ENCODE measurements around the gene SACS.
"Not testable (repeated sequence)": the region's sequence is repeated elsewhere in the genome, so short reads cannot be mapped to it uniquely, and the experiment has no call there.

The SACS gene

DNA sequence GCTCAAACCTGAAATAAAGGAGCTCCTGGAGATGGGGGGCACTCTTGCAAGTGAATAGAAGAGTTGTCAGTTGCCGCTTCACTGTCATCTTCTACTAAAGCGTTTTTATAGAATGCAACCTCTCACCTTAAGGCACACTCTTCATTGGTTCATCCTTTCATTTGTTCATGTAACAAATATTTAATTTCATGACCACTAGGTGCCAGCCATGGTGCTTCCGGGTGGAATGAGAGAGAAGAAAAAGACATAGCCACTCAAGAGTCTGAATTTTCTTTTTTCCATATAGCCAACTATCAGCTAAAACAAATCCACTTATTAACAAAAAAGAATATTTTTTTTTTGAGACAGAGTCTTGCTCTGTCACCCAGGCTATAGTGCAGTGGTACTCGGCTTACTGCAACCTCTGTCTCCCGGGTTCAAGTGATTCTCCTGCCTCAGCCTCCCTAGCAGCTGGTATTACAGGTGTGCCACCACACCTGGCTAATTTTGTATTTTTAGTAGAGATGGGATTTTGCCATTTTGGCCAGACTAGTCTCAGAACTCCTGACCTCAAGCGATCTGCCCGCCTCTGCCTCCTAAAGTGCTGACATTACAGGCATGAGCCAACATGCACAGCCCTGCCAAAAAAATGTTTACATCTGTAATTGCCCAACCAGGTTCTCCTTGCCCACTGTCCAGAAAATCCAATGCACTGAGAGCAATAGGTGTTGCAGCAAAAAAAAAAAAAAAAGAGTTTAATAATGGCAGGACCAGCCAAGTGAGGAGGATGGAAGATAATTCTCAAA, 22.1 kb upstream of the SACS start:
- in situ Hi-C loops (cut with MboI; ENCODE audit: low sequenced_read_pairs): no loop called here

DNA sequence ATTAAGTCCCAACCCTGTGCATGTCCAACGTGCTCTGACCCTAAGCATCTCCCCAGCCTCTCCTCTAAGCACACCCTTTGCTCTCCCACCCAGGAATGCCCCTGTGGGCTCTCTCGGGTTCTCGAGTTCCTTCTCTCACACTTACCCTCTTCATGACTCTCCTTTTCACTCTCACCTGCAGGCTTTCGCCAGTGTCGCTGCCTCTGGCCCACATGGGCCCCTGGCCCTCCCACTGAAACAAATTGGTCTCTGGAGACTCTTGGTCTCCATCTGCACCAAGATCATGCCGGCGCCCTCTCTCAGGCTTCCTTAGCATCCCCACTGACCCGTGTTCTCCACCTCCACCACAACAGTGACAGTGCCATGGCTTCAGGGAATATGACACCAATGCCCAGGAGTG, 19.6 kb upstream of the SACS start:
- in situ Hi-C loops (cut with MboI; ENCODE audit: low sequenced_read_pairs): no loop called here

DNA sequence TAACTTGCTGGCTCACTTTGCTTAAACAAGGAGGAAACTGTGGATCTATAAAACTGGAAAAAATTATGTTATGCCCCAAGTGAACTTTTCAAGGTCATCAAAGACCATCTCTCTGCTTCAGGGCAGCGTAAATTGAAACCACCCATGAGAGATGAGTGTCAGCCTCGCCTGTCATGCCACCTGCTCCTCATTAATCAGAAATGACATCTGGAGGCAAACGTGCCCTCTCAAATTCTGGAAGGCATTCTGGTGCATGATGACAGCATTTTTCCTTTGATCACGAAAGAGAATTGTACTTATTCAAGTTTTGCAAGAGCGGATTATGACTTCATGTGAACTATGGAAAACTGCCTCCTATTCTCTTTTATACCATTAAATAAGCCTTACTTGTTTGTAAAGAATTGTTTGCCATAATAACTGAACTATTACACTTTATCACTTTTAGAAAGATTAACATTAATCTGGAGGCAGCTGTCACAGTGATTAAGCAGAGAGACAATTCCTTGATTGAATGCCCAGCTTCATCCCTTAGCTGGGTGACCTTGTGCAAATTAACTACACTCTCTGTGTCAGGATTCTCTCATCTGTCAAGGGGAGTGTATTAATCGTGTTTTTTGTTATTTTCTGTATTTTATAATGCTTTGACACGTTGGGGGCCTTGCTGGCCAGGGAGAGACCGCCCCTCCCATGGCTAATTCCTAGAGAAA, 17.0 kb upstream of the SACS start:
- in situ Hi-C loops (cut with MboI; ENCODE audit: low sequenced_read_pairs): no loop called here

DNA sequence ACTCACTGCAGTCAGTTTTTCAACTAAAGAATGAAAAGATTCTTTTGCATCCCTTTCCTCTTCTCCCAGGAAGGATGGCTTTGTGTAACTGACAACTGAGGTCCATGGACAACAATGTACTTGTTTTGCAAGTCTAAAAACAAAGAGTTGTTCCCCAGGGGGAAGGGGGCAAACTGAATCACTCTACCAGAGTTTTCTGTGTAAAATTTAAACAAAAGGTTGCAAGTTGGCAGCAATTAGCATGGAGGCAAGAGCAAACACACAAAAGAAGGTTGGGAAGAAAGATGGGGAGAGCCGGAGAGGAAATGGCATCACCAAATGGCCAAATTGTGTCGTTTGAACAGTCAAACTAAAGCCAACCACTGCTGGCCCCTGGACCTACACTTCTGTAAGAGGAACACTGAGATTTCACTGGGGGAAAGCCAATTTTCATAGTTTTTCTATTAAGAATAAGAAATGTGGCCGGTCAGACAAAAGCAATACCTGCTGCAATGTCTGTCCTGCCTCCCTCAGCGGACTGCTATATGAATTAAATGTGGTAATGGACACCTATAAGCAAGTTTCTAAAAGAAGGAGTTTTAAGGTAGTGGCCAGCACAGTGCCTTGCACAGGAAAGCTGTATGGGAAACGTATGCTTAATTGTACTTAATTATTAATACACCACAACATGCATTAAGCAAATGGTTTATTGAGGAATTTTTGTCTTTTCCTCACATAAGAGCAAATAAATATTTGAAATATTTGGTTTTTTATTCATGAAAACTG, 16.1 kb upstream of the SACS start:
- in situ Hi-C loops (cut with MboI; ENCODE audit: low sequenced_read_pairs): no loop called here

DNA sequence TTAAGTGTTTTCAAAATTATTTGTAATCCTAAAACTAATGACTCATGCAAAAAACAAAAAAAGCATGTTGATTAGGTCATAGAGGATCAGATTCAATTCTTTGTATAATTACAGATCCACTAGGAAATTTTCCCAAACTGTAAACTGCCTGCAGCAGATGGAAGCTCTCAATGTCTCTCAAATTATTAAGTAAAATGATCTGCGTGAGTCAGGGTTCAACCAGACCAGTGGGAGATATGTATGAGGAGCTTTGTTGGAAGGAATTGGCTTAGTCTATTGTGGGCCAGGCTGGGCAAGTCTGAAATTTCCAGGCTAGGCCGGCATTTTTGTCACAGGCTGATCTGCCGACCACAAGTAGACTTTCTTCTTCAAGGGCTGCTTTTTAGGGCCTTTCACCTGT, 14.4 kb upstream of the SACS start:
- in situ Hi-C loops (cut with MboI; ENCODE audit: low sequenced_read_pairs): no loop called here

DNA sequence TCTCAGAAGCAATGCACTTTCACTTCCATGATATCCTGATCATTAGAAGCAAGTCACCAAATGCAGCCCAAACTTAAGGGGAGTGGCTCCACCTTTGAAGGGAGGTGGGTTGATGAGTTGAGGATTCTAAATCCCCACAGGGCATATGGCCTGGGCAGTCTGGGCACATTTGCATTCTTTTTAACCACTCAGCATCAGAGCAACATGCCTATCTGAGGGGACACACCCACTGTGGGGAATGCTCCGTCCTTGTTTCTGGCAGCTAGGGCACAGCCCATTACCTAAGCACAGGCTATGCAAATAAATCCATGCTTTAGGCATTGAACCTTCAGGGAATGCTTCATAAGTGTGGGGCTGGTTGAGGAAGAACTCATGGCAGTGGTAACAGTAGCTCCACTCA, 12.3 kb upstream of the SACS start:
- in situ Hi-C loops (cut with MboI; ENCODE audit: low sequenced_read_pairs): no loop called here

DNA sequence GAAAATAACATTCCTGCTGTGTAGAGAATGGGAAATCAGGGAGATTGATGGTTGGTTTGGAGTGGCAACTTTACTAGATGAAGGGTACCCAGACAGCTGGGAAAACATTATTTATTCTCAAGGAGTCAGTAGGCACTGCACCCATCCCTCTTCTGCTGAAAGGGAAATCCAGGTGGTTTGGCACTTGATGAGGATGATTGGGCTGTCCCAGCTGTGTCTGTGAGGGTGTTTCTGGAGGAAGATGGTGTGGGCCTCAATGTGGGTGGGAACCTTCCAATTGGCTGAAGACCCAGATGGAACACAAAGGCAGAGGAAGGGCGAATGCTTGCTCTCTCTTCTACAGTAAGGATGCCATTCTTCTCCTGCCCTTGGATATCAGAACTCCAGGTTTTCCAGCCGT, 10.4 kb upstream of the SACS start:
- in situ Hi-C loops (cut with MboI; ENCODE audit: low sequenced_read_pairs): no loop called here

DNA sequence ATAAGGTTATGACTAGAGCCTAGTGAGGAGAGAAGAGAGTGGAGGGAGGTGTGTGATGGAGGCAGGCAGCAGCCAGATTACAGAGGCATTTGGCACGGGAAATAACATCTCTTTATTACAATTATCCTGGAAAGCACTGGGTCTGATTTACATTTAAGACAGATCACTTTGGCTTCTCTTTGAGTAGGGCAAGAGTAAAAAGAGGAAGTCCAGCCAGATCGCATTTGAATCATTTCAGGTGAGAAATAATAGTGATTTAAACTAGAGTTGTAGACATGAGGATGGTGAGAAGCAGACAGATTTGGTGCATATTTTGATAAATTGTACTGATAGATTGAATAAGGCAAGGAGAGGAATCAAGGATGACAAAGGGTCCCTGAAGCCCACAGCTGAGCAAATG, 9.6 kb upstream of the SACS start:
- in situ Hi-C loops (cut with MboI; ENCODE audit: low sequenced_read_pairs): no loop called here

DNA sequence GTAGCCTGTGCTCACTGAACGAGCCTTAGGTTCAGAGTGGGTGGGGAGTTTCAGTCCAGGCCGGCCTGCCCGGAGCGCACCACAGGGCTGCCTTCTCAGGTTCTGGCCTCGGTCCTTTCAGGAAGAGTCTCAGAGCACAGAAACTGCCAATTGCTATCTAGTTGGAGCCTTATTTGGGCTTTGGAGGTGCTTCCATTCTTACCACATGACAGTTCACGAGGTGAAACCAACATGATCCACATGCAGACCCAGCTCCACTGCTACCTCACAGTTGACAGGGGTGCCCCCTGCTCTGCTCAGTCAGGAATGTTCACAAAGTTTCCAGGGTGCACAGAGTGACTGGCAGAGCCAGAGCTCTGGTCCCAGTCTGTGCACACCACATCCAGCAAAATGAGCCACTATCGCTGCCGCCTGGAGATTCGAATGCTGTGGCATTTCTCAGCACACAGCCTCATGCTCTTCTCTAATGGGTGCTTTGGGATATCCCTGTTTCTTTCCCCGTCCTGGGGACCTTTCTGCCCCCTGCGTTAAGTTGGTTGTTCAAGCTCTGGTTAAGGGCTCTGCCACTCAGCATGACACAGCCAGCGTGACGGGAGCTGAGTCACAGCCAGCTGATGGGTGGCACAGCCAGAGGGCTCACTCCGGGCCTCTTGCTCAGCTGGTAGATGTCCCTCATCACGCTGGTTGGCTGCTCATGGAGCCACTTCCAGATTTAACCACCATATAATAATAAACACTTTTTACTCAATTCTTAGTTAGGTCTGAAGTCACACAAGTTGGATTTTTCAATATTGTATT, 7.5 kb upstream of the SACS start:
- in situ Hi-C loops (cut with MboI; ENCODE audit: low sequenced_read_pairs): no loop called here

DNA sequence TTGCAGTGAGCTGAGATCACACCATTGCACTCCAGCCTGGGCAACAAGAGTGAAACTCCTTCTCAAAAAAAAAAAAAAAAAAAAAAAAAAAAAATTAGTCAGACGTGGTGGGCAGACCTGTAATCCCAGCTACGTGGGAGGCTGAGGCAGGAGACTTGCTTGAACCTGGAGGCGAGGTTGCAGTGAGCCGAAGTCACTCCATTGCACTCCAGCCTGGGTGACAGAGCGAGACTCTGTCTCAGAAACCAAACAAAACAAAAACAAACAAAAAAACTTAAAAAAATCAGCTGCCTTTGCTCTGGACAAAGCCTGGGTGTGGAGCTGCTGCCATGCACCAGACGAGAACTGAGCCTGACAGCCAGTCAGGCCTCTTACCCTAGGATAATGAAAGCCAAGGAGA, 6.8 kb upstream of the SACS start:
- in situ Hi-C loops (cut with MboI; ENCODE audit: low sequenced_read_pairs): not testable (repeated sequence)

DNA sequence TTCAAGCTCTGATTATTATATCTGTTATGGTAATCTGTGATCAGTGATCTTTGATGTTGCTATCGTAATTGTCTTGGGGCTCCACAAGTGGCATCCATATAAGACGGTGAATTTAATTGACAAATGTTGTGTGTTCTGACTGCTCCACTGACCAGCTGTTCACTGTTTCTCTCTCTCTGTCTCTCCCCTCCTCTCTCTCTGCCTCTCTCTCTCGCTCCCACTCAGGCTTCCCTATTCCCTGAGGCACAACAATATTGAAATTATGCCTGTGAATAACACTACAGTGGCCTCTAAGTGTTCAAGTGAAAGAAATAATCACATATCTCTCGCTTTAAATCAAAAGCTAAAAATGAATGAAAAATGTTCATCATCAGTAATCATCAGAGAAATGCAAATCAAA, 4.4 kb upstream of the SACS start:
- in situ Hi-C loops (cut with MboI; ENCODE audit: low sequenced_read_pairs): no loop called here

DNA sequence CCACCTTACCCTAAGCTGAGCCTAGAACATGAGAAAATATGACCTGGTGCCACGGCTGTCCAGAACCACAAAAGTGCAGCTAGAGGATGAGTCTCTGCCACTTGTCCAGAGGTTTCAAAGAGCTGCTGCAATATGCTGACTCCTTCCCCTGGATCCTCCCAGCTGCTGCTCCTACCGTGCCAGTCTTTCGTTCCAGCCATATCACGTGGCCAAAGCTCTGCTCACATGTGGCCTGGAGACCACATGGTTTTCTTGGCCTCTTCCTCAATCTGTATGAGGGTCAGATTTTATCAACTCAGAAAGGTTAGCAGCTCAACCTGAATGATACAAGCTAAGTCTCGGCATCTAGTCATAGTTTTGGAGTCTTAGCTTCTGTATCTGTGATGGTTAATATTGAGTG, 3.2 kb upstream of the SACS start:
- in situ Hi-C loops (cut with MboI; ENCODE audit: low sequenced_read_pairs): no loop called here

DNA sequence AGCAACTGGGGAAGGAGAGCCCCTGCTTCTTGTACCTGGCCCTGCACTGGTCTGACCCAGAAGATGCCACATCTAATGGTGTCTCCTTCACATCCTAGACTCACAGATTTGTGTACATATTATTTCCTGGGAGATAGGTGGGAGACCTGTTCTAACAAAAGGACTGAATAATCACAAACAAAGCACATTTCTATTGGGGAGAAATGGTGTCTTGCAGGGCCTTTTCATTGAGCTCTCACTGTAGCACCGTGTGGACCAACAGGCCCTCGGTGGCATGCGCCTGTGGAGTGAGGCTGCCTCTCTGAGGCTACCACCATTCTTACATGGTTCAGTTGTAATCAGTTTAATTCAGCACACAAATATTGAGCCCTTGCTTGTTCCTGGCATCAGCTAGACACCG, 989 bp upstream of the SACS start:
- in situ Hi-C loops (cut with MboI; ENCODE audit: low sequenced_read_pairs): no loop called here

DNA sequence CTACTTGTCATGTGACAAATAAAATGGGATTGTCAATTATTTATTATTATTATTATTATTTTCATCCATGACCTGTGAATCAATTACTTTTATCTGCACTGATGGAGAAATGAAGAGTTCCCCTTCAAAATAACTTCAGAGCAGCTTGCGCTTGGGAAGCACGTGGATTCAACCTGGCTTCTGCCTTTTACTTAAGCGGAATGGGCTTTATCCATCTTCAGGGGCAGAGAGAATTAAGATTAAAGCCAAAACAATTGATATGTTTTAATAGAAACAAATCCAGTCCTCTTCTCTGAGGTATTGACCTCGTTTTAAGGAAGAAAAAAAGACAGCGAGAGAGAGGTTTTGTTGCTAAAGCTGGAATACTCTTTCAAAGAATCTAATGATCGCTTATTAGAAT, 876 bp downstream of the SACS start:
- in situ Hi-C loops (cut with MboI; ENCODE audit: low sequenced_read_pairs): no loop called here

DNA sequence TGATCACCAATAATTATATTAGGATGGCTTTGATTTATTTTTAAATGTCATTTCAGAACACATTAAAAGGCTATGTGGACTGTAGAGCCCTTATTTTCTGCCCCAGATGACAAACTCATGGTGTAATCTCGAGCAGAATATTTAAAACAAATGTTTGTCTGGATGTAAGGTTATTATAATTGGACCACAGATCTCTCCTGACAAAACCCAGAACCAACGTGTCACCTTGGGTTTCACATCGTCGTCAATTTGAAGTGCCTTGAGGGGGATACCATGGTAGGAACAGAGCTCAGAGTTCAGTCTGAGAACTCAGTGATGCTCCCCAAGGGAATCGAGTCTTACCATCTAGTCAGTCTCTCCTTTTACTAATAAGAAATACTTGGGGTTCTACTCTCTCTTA, 2.8 kb downstream of the SACS start:
- in situ Hi-C loops (cut with MboI; ENCODE audit: low sequenced_read_pairs): no loop called here

DNA sequence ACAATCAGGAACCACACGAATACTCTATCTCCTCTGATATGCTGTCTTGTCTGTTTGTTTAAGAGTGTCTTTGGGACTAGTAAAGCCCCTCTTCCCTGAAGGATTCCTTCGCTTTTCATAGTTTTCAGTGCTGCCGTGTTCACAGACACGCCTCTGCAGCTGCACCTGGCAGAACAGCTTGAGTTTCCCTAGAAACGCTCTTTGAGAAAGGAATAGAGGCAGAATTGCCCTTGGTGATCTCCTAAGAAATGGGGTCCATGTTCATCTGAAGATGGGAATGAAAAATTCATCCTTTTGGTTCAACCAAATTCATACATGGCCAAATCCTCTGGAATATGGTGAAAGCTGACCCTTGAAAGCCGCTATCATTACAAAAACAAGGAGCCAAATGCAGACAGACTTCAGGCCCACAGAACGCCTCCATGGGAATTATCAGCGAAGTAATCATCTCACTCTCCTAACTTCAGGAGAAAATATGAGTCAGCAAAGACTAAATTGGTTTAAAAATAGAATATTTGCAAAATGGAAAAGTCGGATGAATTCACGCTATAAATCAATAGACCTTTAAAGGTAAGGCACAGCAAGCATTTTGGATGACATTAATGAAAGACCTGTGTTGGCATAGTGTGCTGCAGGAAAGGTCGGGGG, 5.5 kb downstream of the SACS start:
- in situ Hi-C loops (cut with MboI; ENCODE audit: low sequenced_read_pairs): no loop called here

DNA sequence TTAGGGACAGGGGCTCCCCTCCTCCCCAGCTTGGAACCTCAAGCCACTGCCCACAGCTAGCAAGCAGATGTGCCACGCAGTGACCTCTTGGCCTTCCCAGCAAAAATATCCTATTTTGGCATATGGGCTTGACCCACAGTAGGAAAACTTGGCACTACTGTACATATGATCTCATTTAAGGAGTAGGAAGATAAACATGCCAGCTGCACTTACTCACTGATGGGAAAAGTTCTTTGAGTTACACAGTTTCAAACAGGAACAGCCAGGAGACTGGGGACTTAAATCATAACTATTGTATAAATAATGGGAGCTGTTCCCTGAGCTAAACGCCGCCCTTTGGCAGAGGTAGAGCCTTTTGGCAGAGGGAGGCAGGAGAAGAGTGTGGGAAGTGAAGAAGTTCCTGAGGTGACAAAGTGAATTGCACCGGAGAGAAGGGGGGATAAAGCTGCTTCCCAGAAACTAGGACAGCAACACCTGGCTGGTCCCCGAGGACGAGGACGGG, 6.1 kb downstream of the SACS start:
- in situ Hi-C loops (cut with MboI; ENCODE audit: low sequenced_read_pairs): no loop called here

DNA sequence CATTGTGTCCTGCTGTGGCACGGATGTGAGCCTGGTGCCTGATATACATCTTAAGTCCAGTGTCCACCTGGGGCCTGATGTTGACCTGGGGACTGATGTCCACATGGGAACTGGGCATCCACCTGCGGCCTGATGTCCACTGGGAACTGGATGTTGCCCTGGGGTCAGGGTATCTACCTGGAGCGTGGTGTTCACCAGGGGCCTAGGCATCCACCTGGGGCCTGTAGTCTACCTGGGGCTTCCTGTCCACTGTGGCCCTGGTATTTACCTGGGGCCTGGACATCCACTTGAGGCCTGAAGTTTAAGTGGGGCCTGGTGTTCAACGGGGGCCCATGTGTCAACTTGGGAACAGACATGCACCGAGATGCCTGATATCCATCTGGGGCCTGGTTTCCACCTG, 11.9 kb downstream of the SACS start:
- in situ Hi-C loops (cut with MboI; ENCODE audit: low sequenced_read_pairs): no loop called here

DNA sequence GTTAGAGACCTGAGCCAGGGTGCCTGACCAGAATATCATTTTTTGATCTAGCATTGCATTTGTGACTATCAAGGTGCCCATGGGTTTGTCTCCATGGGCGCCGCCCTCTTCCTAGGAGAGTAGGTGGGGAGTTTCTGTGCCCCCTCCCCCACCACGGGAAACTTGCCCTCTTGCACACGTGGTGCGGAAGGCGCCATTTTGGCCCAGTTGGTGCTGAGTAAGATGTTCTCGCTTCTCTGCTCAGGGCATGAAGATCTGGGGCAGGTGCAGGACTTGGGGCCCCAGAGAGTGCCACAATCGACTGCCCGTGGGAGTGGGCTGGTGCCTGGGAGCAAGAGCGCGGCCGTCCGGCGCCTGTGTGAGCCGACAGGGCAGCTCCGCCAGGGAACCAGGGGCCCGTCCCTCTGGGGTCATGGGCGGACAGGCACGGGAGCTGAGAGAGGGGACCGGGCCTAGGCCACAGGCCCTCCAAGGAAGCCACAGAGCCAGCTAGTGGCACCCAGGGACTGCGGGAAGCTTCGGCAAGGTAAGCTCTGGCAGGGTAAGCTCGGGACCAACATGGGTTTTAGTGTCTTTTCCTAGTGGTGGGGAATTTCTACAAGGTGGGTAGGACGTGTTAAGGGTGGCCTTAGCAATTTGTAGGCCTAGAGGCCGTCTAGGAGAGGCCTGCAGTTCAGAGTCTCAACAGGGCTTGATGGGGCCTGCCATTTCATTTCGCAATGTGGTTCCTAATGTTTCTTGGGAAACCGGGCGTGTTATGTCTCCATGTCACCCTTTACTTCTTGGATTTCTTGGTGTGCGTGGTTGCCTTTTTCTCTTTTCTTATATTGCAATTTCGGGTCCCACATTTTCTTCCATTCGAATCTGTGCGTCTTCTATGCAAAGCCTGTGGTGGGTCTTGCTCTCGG, 14.5 kb downstream of the SACS start:
- in situ Hi-C loops (cut with MboI; ENCODE audit: low sequenced_read_pairs): no loop called here
